Measurements from ENCODE around the gene DEFB121.

The DEFB121 gene

GRCh38 chr20:31355981-31356380 is 50.0 kb downstream of the DEFB121 start:
- DNase-seq = no peak
